Liver (tissue), 9 donors: Measurements from ENCODE around the gene RNF152. TPM values are rescaled to one million over a fixed set of nuclear protein-coding genes. Genes with fewer than 3 reads are reported as not detected.

Experiments used
- DNase-seq: peaks from one replicate; pipeline ENCODE4 v3.0.0-alpha.2; 2017; ENCODE audit warnings: low spot score
- H3K27ac ChIP-seq, 2 donors: one replicate each; pipeline ENCODE4 v1.7.0; 2013; ENCODE audit warnings: inconsistent platforms in 2 of 2, low read length in 2 of 2, control low read depth in 1 of 2, low read depth in 1 of 2, mild to moderate bottlenecking in 1 of 2
- H3K27me3 ChIP-seq, 4 donors: one replicate each; pipeline versions ENCODE4 v1.6.1 to v1.7.0; 2013; ENCODE audit warnings: low read length in 3 of 4, inconsistent platforms in 1 of 4, mild to moderate bottlenecking in 1 of 4, moderate library complexity in 1 of 4; ENCODE audit not compliant: control insufficient read depth in 4 of 4, insufficient read depth in 4 of 4
- H3K36me3 ChIP-seq, 4 donors: one replicate each; pipeline versions ENCODE4 v1.6.1 to v1.7.0; 2013; ENCODE audit warnings: low read length in 3 of 4, mild to moderate bottlenecking in 3 of 4, low read depth in 1 of 4, moderate library complexity in 1 of 4; ENCODE audit not compliant: control insufficient read depth in 4 of 4, insufficient read depth in 3 of 4
- H3K4me1 ChIP-seq, 4 donors: one replicate each; pipeline versions ENCODE4 v1.6.1 to v1.7.0; 2013; ENCODE audit warnings: low read length in 3 of 4, mild to moderate bottlenecking in 3 of 4, moderate library complexity in 1 of 4; ENCODE audit not compliant: control insufficient read depth in 4 of 4, insufficient read depth in 4 of 4
- H3K4me3 ChIP-seq, 3 donors: one replicate each; pipeline versions ENCODE4 v1.6.1 to v1.7.0; 2013; ENCODE audit warnings: low read length in 3 of 3, control low read depth in 1 of 3, low read depth in 1 of 3, mild to moderate bottlenecking in 1 of 3
- H3K9ac ChIP-seq, 2 donors: one replicate each; pipeline ENCODE4 v1.7.0; 2013; ENCODE audit warnings: low read length in 2 of 2, mild to moderate bottlenecking in 2 of 2, moderate library complexity in 2 of 2, control low read depth in 1 of 2, low read depth in 1 of 2
- H3K9me3 ChIP-seq, 4 donors: one replicate each; pipeline versions ENCODE4 v1.6.1 to v1.7.0; 2013; ENCODE audit warnings: low read length in 3 of 4; ENCODE audit not compliant: control insufficient read depth in 4 of 4
- CTCF ChIP-seq: fragments of 150-350 bp; IDR thresholded peaks from 2 replicates; pipeline ENCODE4 v1.5.1; 2017; ENCODE audit warnings: improper control_type of control experiment, low read depth, low read length; ENCODE audit not compliant: missing input control
- EGR1 ChIP-seq, 2 donors: IDR thresholded peaks; 2 replicates each; pipeline ENCODE4 v1.6.1; 2016 to 2018; ENCODE audit warnings: antibody characterized with exemption in 2 of 2, low read depth in 2 of 2
- FOXA1 ChIP-seq: IDR thresholded peaks from 2 replicates; pipeline ENCODE4 v1.6.1; 2016; ENCODE audit warnings: antibody characterized with exemption
- FOXA2 ChIP-seq: IDR thresholded peaks from 2 replicates; pipeline ENCODE4 v1.6.1; 2016; ENCODE audit warnings: antibody characterized with exemption
- GABPA ChIP-seq, 2 donors: IDR thresholded peaks in 1 of 2; conservative IDR thresholded peaks in 1 of 2; 2 replicates each; pipeline ENCODE4 v1.6.1; 2016; ENCODE audit warnings: antibody characterized with exemption in 2 of 2, mild to moderate bottlenecking in 1 of 2, moderate library complexity in 1 of 2
- HNF4A ChIP-seq, 2 donors: conservative IDR thresholded peaks; 2 replicates each; pipeline ENCODE4 v1.6.1; 2016; ENCODE audit warnings: antibody characterized with exemption in 2 of 2, mild to moderate bottlenecking in 2 of 2
- HNF4G ChIP-seq: IDR thresholded peaks from 2 replicates; pipeline ENCODE4 v1.6.1; 2016; ENCODE audit warnings: antibody characterized with exemption
- JUND ChIP-seq, 2 donors: IDR thresholded peaks; 2 replicates each; pipeline ENCODE4 v1.6.1; 2016; ENCODE audit warnings: antibody characterized with exemption in 2 of 2
- NR2F2 ChIP-seq: IDR thresholded peaks from 2 replicates; pipeline ENCODE4 v1.6.1; 2016; ENCODE audit warnings: antibody characterized with exemption
- RAD21 ChIP-seq, 2 donors: IDR thresholded peaks; 2 replicates each; pipeline ENCODE4 v1.6.1; 2016; ENCODE audit warnings: antibody characterized with exemption in 2 of 2, mild to moderate bottlenecking in 2 of 2
- RXRA ChIP-seq, 2 donors: IDR thresholded peaks; 2 replicates each; pipeline ENCODE4 v1.6.1; 2017 to 2018; ENCODE audit warnings: antibody characterized with exemption in 2 of 2, mild to moderate bottlenecking in 1 of 2
- SP1 ChIP-seq: IDR thresholded peaks from 2 replicates; pipeline ENCODE4 v1.6.1; 2018; ENCODE audit warnings: antibody characterized with exemption, mild to moderate bottlenecking
- TAF1 ChIP-seq: conservative IDR thresholded peaks from 2 replicates; pipeline ENCODE4 v1.6.1; 2016; ENCODE audit warnings: antibody characterized with exemption, mild to moderate bottlenecking
- YY1 ChIP-seq: IDR thresholded peaks from 2 replicates; pipeline ENCODE4 v1.6.1; 2016; ENCODE audit warnings: antibody characterized with exemption, mild to moderate bottlenecking
- ZBTB33 ChIP-seq: IDR thresholded peaks from 2 replicates; pipeline ENCODE4 v1.6.1; 2016; ENCODE audit warnings: antibody characterized with exemption
- WGBS: extraction: QIAGEN DNeasy Blood & Tissue Kit; methylation state at CpG from one replicate; pipeline ENCODE4 v1.1.7; 2013; 5-methylcytosine and 5-hydroxymethylcytosine counted together
- polyA plus RNA-seq, 2 donors: library from polyadenylated mRNA; stranded (reverse) in 1 of 2; unstranded in 1 of 2; fragments of 200-250 nt in 1 of 2; fragments of >200 nt in 1 of 2; fragmentation: Nextera tagmentation in 1 of 2; extraction: Ambion mirVana in 1 of 2; gene quantifications; one replicate each; pipeline versions ENCODE4 v1.2.1 to v1.2.3, GENCODE V29; 2013 to 2015
- total RNA-seq, 2 donors: library from RNA; depleted of rRNA; stranded (reverse); fragments of >200 nt; gene quantifications; one replicate each; pipeline ENCODE4 v1.2.3, GENCODE V29; 2014
- TF ChIP-seq, protein P1 (sequence below): IDR thresholded peaks from 2 replicates; pipeline ENCODE4 v1.6.1; 2016; ENCODE audit warnings: antibody characterized with exemption, mild to moderate bottlenecking
- TF ChIP-seq, protein P2 (sequence below): IDR thresholded peaks from 2 replicates; pipeline ENCODE4 v1.6.1; 2016; ENCODE audit warnings: antibody characterized with exemption
- TF ChIP-seq, protein P3 (sequence below): IDR thresholded peaks from 2 replicates; pipeline ENCODE4 v1.6.1; 2016; ENCODE audit warnings: antibody characterized with exemption
- donor health status: healthy.
- donor health status: healthy.
- donor health status: healthy.
- donor health status: healthy.
- donor health status: healthy.

The RNF152 gene
- total and polyA plus RNA-seq, 4 donors = 6.8 to 115 (median 10.6) TPM

GRCh38 chr18:61854578-61855448 is 38.0 kb downstream of the RNF152 start (continued):
- TF ChIP-seq ZBTB33 (no peak), JUND (IDR thresholded peaks at IDR 0.05) (no peak)

DNA sequence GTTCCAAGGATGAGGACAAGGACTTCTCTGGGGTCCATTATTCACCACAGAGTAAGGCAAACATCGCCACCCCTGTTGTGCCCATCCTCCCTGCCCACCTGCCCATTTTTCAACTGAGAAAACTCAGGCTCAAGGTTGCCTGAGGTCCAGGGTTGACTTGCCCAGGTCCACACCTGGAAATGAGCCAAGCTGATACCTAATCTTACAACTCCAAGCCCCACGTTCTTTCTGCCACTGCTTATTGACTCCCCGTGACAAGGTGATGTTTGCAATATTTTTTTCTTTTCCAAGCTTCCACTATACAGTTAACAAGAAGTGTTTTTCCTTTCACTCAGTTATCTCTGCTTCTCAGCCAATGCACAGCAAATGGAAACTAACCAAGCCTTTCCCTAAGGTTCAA is 39.0 kb downstream of the RNF152 start:
- TF ChIP-seq HNF4G = no peak
- TF ChIP-seq YY1 = no peak
- no peak for TF ChIP-seq HNF4A (conservative IDR thresholded peaks at IDR 0.05)
- TF ChIP-seq NR2F2 = no peak
- no peak for TF ChIP-seq CTCF
- TF ChIP-seq GABPA (IDR thresholded peaks at IDR 0.05 in 1 of 2, conservative IDR thresholded peaks at IDR 0.05 in 1 of 2) = no peak
- no peak for TF ChIP-seq FOXA2
- TF ChIP-seq, protein P1, sequence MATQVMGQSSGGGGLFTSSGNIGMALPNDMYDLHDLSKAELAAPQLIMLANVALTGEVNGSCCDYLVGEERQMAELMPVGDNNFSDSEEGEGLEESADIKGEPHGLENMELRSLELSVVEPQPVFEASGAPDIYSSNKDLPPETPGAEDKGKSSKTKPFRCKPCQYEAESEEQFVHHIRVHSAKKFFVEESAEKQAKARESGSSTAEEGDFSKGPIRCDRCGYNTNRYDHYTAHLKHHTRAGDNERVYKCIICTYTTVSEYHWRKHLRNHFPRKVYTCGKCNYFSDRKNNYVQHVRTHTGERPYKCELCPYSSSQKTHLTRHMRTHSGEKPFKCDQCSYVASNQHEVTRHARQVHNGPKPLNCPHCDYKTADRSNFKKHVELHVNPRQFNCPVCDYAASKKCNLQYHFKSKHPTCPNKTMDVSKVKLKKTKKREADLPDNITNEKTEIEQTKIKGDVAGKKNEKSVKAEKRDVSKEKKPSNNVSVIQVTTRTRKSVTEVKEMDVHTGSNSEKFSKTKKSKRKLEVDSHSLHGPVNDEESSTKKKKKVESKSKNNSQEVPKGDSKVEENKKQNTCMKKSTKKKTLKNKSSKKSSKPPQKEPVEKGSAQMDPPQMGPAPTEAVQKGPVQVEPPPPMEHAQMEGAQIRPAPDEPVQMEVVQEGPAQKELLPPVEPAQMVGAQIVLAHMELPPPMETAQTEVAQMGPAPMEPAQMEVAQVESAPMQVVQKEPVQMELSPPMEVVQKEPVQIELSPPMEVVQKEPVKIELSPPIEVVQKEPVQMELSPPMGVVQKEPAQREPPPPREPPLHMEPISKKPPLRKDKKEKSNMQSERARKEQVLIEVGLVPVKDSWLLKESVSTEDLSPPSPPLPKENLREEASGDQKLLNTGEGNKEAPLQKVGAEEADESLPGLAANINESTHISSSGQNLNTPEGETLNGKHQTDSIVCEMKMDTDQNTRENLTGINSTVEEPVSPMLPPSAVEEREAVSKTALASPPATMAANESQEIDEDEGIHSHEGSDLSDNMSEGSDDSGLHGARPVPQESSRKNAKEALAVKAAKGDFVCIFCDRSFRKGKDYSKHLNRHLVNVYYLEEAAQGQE = no peak
- TF ChIP-seq FOXA1 = no peak
- no peak for TF ChIP-seq EGR1 (IDR thresholded peaks at IDR 0.05; ENCODE audit: low read depth in 2 of 2)
- no peak for TF ChIP-seq JUND (IDR thresholded peaks at IDR 0.05)
- TF ChIP-seq TAF1 = no peak
- TF ChIP-seq RAD21 (IDR thresholded peaks at IDR 0.05) = no peak
- no peak for TF ChIP-seq ZBTB33
- TF ChIP-seq SP1 = no peak
- TF ChIP-seq, protein P2, sequence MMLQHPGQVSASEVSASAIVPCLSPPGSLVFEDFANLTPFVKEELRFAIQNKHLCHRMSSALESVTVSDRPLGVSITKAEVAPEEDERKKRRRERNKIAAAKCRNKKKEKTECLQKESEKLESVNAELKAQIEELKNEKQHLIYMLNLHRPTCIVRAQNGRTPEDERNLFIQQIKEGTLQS = no peak
- TF ChIP-seq, protein P3, sequence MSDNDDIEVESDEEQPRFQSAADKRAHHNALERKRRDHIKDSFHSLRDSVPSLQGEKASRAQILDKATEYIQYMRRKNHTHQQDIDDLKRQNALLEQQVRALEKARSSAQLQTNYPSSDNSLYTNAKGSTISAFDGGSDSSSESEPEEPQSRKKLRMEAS = no peak
- TF ChIP-seq RXRA (IDR thresholded peaks at IDR 0.05) = no peak
- WGBS = 74% methylated on average over 3 of the region's 3 CpGs
- DNase-seq = no peak
- Histone ChIP-seq H3K4me1 (peaks cover 0 to 8% (median 0%) of the 10 kb centered on the region in 4 donors), H3K36me3 (peaks cover 0 to 4% (median 3%) of the 10 kb centered on the region in 4 donors), H3K9me3 (no peaks in the 10 kb centered on the region), H3K27ac (no peak overlapping the region), H3K9ac (no peak overlapping the region), H3K4me3 (no peak overlapping the region), H3K27me3 (no peaks in the 10 kb centered on the region)
